Measurements from ENCODE around the gene NSMCE1. TPM values are rescaled to one million over a fixed set of nuclear protein-coding genes. Genes with fewer than 3 reads are reported as not detected.

NSMCE1 gene
- total RNA-seq, 1 donor from 2014 or later: 33.3 TPM

GRCh38 chr16:27216297-27216885, 52.2 kb downstream of the NSMCE1 start:
- Mint-ChIP-seq H3K36me3 (peaks cover 3% of the 10 kb centered on the region), H3K27me3 (no peaks in the 10 kb centered on the region), H3K9me3 (no peaks in the 10 kb centered on the region), H3K27ac (no peak overlapping the region), H3K4me1 (ENCODE audit: unreplicated experiment) (no peaks in the 10 kb centered on the region), H3K4me3 (no peak overlapping the region)
- no peak for DNase-seq (ENCODE audit: extremely low spot score, unreplicated experiment)
- no peak for TF ChIP-seq CTCF (conservative IDR thresholded peaks at IDR 0.05)

- H3K27me3 Mint-ChIP-seq: no peaks in the 10 kb centered on the region
- H3K9me3 Mint-ChIP-seq: no peaks in the 10 kb centered on the region
Measured at GRCh38 chr16:27215660-27216059, 52.9 kb downstream of the NSMCE1 start.

GRCh38 chr16:27214084-27214961, 54.2 kb downstream of the NSMCE1 start:
- Mint-ChIP-seq H3K27me3 (no peaks in the 10 kb centered on the region), H3K4me1 (ENCODE audit: unreplicated experiment) (no peaks in the 10 kb centered on the region), H3K9me3 (no peaks in the 10 kb centered on the region), H3K36me3 (peaks cover 3% of the 10 kb centered on the region), H3K4me3 (no peak overlapping the region), H3K27ac (no peak overlapping the region)
- no peak for DNase-seq (ENCODE audit: extremely low spot score, unreplicated experiment)
- TF ChIP-seq CTCF (conservative IDR thresholded peaks at IDR 0.05): no peak

More at GRCh38 chr16:27215660-27216059, 52.9 kb downstream of the NSMCE1 start:
- Mint-ChIP-seq H3K4me3 (no peak overlapping the region), H3K4me1 (ENCODE audit: unreplicated experiment) (no peaks in the 10 kb centered on the region), H3K36me3 (peaks cover 3% of the 10 kb centered on the region), H3K27ac (no peak overlapping the region)
- no peak for DNase-seq (ENCODE audit: extremely low spot score, unreplicated experiment)
- TF ChIP-seq CTCF (conservative IDR thresholded peaks at IDR 0.05): no peak

- no peak for TF ChIP-seq CTCF (conservative IDR thresholded peaks at IDR 0.05)
- Mint-ChIP-seq H3K27me3 (no peaks in the 10 kb centered on the region), H3K27ac (no peak overlapping the region)
Measured at GRCh38 chr16:27211026-27211425, 57.5 kb downstream of the NSMCE1 start.

GRCh38 chr16:27210174-27210573, 58.4 kb downstream of the NSMCE1 start:
- no peak overlapping the region for H3K27ac Mint-ChIP-seq
- TF ChIP-seq CTCF (conservative IDR thresholded peaks at IDR 0.05): no peak
- H3K9me3 Mint-ChIP-seq: no peaks in the 10 kb centered on the region
- H3K4me1 Mint-ChIP-seq (ENCODE audit: unreplicated experiment): no peaks in the 10 kb centered on the region
- DNase-seq (ENCODE audit: extremely low spot score, unreplicated experiment): no peak
- H3K4me3 Mint-ChIP-seq: no peak overlapping the region
- no peaks in the 10 kb centered on the region for H3K27me3 Mint-ChIP-seq
- H3K36me3 Mint-ChIP-seq: peaks cover 3% of the 10 kb centered on the region

More at GRCh38 chr16:27211026-27211425, 57.5 kb downstream of the NSMCE1 start:
- Mint-ChIP-seq H3K9me3 (no peaks in the 10 kb centered on the region), H3K36me3 (peaks cover 3% of the 10 kb centered on the region), H3K4me1 (ENCODE audit: unreplicated experiment) (no peaks in the 10 kb centered on the region), H3K4me3 (no peak overlapping the region)
- DNase-seq (ENCODE audit: extremely low spot score, unreplicated experiment): no peak
